22Rv1 (cell line): ENCODE measurements around the gene GOLGA8J.
"Not testable (repeated sequence)": the region's sequence is repeated elsewhere in the genome, so short reads cannot be mapped to it uniquely, and the experiment has no call there.

ENCODE experiments used
- CTCF ChIP-seq: fragments of 450-650 bp; IDR thresholded peaks from 2 replicates; pipeline ENCODE4 v1.5.1; 2017; ENCODE audit warnings: mild to moderate bottlenecking
- ZFX ChIP-seq: fragments of 450-650 bp; IDR thresholded peaks from 2 replicates; pipeline ENCODE4 v1.6.1; 2017; ENCODE audit warnings: antibody characterized with exemption, borderline replicate concordance

GRCh38 chr15:30134751-30135150 lies 52.0 kb downstream of the GOLGA8J start, which contains the start of gene GOLGA8T:
- not testable (repeated sequence) for TF ChIP-seq CTCF, ZFX
